Dedifferentiated amniotic fluid mesenchymal stem cell (primary cell): ENCODE data around the gene TMEM273.

Source experiments
- DNase-seq: peaks from one replicate; pipeline ENCODE4 v3.0.0-alpha.2; 2016; ENCODE audit errors: extremely low spot score

Gene TMEM273

GRCh38 chr10:49176310-49177268 lies 11.6 kb downstream of the TMEM273 start:
- no peak for DNase-seq

DNA sequence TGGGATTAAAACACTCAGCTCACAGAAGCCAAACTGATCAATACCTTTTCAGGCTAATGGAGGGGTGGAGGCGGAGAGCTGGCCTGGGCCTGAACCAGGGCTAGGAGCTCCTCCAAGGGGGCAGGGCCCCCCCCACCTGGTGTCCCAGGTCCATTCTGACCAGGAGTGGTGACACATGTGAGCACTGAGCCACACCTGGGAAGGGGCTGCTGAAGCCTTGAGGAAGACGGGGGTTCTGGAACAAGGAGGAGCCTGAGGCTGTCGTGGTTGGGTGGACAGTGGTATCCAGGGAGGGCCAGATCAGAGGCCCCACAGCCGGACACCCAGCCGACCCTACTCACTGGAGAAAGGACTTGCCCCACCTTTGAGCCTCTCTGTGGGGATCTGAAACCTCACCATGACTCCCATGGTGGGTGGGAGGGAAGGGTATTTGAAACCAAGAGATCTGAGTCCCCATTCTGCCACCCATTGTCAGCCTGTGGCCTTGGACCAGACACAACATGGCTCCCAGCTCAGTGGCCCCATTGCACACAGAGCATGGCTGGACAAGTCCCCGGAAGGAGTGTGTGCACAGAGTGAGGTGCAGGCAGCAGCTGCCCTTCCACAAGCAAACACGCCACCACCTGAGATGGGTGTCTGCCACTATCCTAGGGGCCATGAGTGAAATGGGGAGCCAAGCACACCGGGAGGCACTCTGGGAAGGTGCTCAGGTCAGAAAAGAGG lies 12.4 kb downstream of the TMEM273 start:
- DNase-seq = no peak

- DNase-seq = no peak
Measured at GRCh38 chr10:49174926-49175500, 13.2 kb downstream of the TMEM273 start.

DNA sequence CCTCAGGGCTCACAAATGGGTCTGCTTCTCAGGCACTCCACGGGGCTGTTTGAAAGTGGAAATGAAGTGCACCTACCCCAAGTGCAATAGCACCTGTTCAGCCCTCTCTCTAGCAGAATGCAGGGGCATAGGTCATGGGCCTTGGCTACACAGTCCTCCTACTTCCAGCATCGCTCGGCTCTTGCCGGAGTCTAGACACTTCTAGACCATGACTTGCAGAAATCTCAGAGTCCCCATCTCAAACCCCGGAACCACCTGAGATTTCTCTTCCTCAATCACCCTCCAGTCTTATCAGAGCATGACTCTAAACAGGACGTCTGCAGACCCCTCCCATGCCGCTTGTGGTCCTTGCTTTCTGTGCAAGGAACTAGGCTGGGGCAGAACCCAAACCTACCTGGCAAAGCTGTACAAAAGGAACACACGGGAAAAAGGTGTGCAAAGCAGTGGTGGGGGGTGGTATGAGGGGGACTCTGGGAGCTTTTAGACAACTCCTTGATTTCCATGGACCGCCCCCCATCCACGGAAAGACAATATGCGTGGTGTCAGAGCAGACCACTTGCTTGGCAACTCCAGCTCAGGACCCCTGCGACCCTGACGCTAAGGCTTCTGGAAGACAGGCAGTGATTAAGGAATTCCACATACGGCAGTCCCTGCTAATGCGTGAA lies 13.8 kb downstream of the TMEM273 start:
- DNase-seq = no peak

- DNase-seq = no peak
Measured at GRCh38 chr10:49173853-49174252, 14.3 kb downstream of the TMEM273 start.

GRCh38 chr10:49173201-49173772 lies 14.9 kb downstream of the TMEM273 start:
- DNase-seq = no peak

- no peak for DNase-seq
Measured at GRCh38 chr10:49172777-49173132, 15.4 kb downstream of the TMEM273 start.

DNA sequence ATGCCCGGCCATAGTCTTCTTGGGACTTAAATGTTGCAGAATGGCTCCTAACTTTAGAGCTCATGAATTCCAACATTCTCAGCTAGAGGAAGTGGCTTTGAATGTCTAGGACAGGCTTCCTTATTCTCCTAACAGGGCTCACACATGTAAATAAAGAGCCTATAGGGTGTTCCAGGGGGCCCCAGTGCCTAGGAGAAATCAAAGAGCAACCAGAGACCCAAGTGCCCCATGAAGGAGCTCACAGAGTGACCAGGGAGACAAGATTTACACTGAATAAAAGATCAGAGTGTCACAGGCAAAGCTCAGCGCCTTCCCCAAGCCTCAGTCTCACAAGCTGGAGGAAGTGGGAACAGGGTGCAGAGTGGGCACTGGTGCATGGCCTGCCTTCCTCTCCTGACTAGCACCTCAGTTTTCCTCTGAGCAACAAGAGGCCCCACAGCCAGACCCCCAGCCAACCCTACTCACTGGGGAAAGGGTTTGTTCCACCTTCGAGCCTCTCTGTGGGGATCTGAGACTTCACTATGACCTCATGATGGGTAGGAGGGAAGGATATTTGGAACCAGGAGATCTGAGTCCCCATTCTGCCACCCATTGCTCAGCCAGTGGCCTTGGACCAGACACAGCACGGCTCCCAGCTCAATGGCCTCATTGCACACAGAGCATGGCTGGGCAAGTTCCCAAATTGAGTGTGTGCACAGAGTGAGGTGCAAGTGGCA lies 16.0 kb downstream of the TMEM273 start:
- DNase-seq = no peak

DNA sequence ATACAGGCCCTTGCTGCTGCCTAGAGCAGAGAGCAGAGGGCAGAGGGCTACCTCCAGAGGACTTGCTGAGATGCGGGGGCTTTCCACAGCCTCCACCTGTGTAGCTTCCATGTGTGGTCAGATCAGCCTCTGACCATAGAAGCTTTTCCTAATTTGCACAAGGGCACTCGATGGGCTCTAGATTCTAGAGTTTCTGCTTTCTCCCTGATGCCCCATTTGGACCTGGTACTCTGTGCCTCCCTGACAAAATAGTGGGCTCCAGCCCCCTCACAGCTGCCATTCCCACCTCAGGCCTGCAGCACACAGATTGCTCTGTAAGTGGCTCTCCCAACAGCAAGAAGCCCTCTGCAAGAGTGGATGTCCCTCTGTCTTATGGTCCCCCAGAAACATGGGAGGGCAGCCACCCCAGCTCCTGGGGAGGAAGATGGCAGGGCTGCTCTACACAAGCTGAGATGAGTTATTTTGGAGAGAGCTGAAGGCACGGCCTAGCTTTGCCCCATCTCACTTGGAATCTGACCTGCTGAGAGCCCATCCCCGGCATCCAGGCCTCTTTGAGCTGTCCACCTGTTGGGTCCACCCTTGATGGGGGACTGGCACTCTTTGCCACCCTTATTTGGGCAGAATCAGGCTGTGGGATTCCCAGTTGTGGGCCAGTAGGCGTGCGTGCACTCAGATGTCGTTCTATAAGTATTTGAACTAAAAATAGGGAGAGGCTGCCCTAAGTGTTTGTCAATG lies 16.7 kb downstream of the TMEM273 start:
- no peak for DNase-seq

DNA sequence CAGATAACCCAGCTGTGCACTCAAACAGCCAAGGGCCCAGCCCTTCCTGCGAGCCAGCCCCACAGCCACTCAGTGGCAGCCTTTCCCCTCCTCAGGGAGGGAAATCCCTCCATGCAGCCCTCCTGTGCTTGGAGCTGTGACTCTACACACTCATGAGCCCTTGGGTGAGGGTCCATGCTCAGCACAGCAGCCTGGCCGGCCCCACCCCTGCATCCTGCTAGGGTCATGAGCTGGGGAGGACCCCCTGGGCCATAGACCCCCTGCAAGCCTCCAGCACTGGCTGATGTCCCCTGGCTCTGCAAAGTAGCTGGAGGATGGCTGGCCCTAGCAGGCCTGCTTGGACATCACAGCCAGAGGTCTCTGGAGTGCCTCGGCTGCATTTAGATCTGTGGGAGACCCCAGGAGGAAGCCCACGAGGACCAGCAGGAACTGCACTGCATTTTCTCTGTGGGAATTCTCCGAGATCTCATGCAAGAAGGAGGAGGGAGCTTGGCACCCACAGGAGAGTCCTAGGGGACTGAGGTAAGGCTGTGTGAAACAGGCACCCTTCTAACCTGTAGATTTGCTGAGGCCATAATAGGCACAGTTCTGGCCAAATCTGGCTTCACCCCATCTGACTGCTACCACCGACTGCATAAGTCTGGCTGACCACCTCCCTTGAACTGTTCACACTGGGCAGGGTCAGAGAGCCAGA lies 17.4 kb downstream of the TMEM273 start:
- no peak for DNase-seq

DNA sequence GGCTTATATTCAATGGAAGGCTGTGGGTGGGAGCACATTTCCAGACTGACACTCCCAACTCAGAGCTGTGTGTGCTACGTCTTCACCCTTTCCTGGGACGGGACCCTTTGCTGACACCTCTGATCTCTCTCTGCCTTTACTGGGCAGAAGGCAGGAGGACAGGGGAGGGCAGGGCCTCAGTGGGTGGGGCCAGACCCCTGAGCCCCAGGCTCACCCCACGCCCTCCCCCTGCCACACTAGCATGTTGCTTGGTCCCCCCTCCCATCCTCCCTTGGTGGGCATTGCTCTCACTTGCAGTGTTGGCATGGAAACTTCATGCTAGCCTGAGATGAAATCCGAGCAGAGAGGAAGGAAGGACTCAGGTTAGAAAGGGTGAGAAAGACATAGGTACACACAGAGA lies 18.4 kb downstream of the TMEM273 start:
- no peak for DNase-seq

- no peak for DNase-seq
Measured at GRCh38 chr10:49168831-49169500, 19.2 kb downstream of the TMEM273 start.

DNA sequence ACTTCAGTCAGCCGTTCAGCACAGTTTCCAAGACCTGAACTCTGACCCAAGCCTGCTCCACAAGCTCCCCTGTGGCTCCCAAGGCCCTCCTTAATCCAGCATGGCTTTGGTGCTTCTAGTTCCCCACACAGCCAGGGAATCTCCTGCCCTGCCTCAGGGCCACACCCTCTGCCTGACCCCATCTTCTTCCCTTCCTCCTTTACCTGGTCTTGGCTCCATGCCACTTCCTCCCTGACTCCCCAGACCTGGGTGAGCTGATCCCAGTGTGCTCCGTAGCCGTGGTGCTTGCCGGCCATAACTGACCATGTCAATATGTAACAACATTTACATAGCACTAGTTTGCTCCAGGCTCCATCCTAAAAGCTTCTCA lies 20.0 kb downstream of the TMEM273 start:
- no peak for DNase-seq

- DNase-seq = no peak
Measured at GRCh38 chr10:49167425-49168170, 20.6 kb downstream of the TMEM273 start.

GRCh38 chr10:49166484-49167400 lies 21.4 kb downstream of the TMEM273 start:
- no peak for DNase-seq

GRCh38 chr10:49165821-49166483 lies 22.2 kb downstream of the TMEM273 start:
- DNase-seq = no peak

DNA sequence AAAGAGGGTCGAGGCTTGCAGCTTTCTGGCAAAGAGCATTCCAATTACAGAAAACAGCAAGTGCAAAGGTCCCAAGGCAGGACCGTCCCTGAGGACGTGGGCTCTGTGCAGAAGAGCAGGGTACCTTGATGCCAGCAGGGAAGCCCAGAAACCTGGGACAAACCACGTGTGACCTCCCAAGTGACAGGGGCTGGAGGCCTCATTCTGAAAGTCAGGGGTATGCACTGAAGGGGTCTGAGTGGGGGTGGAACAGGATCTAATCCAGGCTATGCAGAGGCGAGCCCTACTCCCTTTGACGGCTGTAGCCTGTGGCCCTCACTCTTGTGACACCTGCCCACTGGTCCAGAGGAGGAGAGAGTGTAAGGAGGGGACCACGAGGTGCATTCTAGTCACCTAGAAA lies 22.9 kb downstream of the TMEM273 start:
- DNase-seq = no peak
